Fibroblast of lung (primary cell): ENCODE results near the gene LAMC3.

Source experiments
- CTCF ChIP-seq, 2 donors: IDR thresholded peaks in 1 of 2; conservative IDR thresholded peaks in 1 of 2; 1 replicate in 1 of 2; 2 replicates in 1 of 2; pipeline ENCODE4 v1.5.1; 2011 to 2012; ENCODE audit warnings: low read length in 2 of 2, control low read depth in 1 of 2, inconsistent platforms in 1 of 2, low read depth in 1 of 2, mild to moderate bottlenecking in 1 of 2
- EZH2 ChIP-seq: IDR thresholded peaks from 2 replicates; pipeline ENCODE4 v1.5.1; 2012; ENCODE audit warnings: low read length, control low read depth, mild to moderate bottlenecking; ENCODE audit errors: missing control alignments

GRCh38 chr9:131125288-131126058 is 116.5 kb downstream of the LAMC3 start, which contains the start of gene NUP214:
- TF ChIP-seq CTCF (conservative IDR thresholded peaks at IDR 0.05 in 1 of 2, IDR thresholded peaks at IDR 0.05 in 1 of 2; ENCODE audit: low read depth in 1 of 2, low read length in 2 of 2) (no peak), EZH2 (no peak)
